Measurements from ENCODE around the gene ANKRD44. TPM values are rescaled to one million over a fixed set of nuclear protein-coding genes. Genes with fewer than 3 reads are reported as not detected.

The ANKRD44 gene
- total RNA-seq, 1 experiment from 2014 or later, result 7.1 TPM

- H3K9me3 Mint-ChIP-seq (ENCODE audit: low read depth, unreplicated experiment), result no peaks in the 10 kb centered on the region
- no peak overlapping the region for H3K27ac Mint-ChIP-seq (ENCODE audit: unreplicated experiment)
These were observed 314.7 kb downstream of the ANKRD44 start for GRCh38 chr2:196995757-196996314.

GRCh38 chr2:196994764-196995163, 315.8 kb downstream of the ANKRD44 start:
- TF ChIP-seq CTCF (IDR thresholded peaks at IDR 0.05; ENCODE audit: unreplicated experiment), result no peak
- Mint-ChIP-seq H3K4me3 (ENCODE audit: low read depth, unreplicated experiment) (no peak overlapping the region), H3K9me3 (ENCODE audit: low read depth, unreplicated experiment) (no peaks in the 10 kb centered on the region), H3K4me1 (ENCODE audit: low read depth, unreplicated experiment) (no peaks in the 10 kb centered on the region), H3K36me3 (ENCODE audit: insufficient read depth, unreplicated experiment) (no peaks in the 10 kb centered on the region), H3K27ac (ENCODE audit: unreplicated experiment) (no peak overlapping the region), H3K27me3 (ENCODE audit: unreplicated experiment) (no peaks in the 10 kb centered on the region)
- intact Hi-C loops (cut with micrococcal nuclease; ENCODE audit: unreplicated experiment), result no loop called here
- DNase-seq, result no peak
- CTCF ChIA-PET, result no interaction called here
- BruUV-seq (replicated peaks), result no TSS peak

More at GRCh38 chr2:196995757-196996314, 314.7 kb downstream of the ANKRD44 start:
- Mint-ChIP-seq H3K36me3 (ENCODE audit: insufficient read depth, unreplicated experiment) (no peaks in the 10 kb centered on the region), H3K4me1 (ENCODE audit: low read depth, unreplicated experiment) (no peaks in the 10 kb centered on the region), H3K4me3 (ENCODE audit: low read depth, unreplicated experiment) (no peak overlapping the region), H3K27me3 (ENCODE audit: unreplicated experiment) (no peaks in the 10 kb centered on the region)
- CTCF ChIA-PET, result no interaction called here
- no TSS peak for BruUV-seq (replicated peaks)
- no peak for DNase-seq
- TF ChIP-seq CTCF (IDR thresholded peaks at IDR 0.05; ENCODE audit: unreplicated experiment), result no peak
- intact Hi-C loops (cut with micrococcal nuclease; ENCODE audit: unreplicated experiment), result no loop called here

- Mint-ChIP-seq H3K4me1 (ENCODE audit: low read depth, unreplicated experiment) (no peaks in the 10 kb centered on the region), H3K9me3 (ENCODE audit: low read depth, unreplicated experiment) (no peaks in the 10 kb centered on the region)
- no TSS peak for BruUV-seq (replicated peaks)
These were observed 317.0 kb downstream of the ANKRD44 start for GRCh38 chr2:196993617-196994016.

GRCh38 chr2:196992466-196992865, 318.1 kb downstream of the ANKRD44 start:
- intact Hi-C loops (cut with micrococcal nuclease; ENCODE audit: unreplicated experiment), result no loop called here
- TF ChIP-seq CTCF (IDR thresholded peaks at IDR 0.05; ENCODE audit: unreplicated experiment), result no peak
- Mint-ChIP-seq H3K4me3 (ENCODE audit: low read depth, unreplicated experiment) (no peak overlapping the region), H3K27me3 (ENCODE audit: unreplicated experiment) (no peaks in the 10 kb centered on the region), H3K36me3 (ENCODE audit: insufficient read depth, unreplicated experiment) (no peaks in the 10 kb centered on the region), H3K9me3 (ENCODE audit: low read depth, unreplicated experiment) (no peaks in the 10 kb centered on the region), H3K27ac (ENCODE audit: unreplicated experiment) (no peak overlapping the region), H3K4me1 (ENCODE audit: low read depth, unreplicated experiment) (peaks cover 9% of the 10 kb centered on the region)
- no peak for DNase-seq
- CTCF ChIA-PET, result no interaction called here
- no TSS peak for BruUV-seq (replicated peaks)

More at GRCh38 chr2:196993617-196994016, 317.0 kb downstream of the ANKRD44 start:
- Mint-ChIP-seq H3K36me3 (ENCODE audit: insufficient read depth, unreplicated experiment) (no peaks in the 10 kb centered on the region), H3K27me3 (ENCODE audit: unreplicated experiment) (no peaks in the 10 kb centered on the region), H3K27ac (ENCODE audit: unreplicated experiment) (no peak overlapping the region), H3K4me3 (ENCODE audit: low read depth, unreplicated experiment) (no peak overlapping the region)
- no peak for DNase-seq
- intact Hi-C loops (cut with micrococcal nuclease; ENCODE audit: unreplicated experiment), result no loop called here
- CTCF ChIA-PET, result no interaction called here
- TF ChIP-seq CTCF (IDR thresholded peaks at IDR 0.05; ENCODE audit: unreplicated experiment), result no peak

All from Calu3 (cell line).